Mesothelial cell of epicardium (in vitro differentiated cells): ENCODE results near the gene CACNA2D3. TPM values are rescaled to one million over a fixed set of nuclear protein-coding genes. Genes with fewer than 3 reads are reported as not detected.

Experiments
- DNase-seq, 2 experiments: peaks; one replicate each; pipeline ENCODE4 v3.0.0; 2021; ENCODE audit warnings: low spot score in 2 of 2; ENCODE audit not compliant: unreplicated experiment in 2 of 2
- H3K27ac Mint-ChIP-seq: 2 replicates; pipeline ENCODE4 v1.8.0; 2021; ENCODE audit warnings: mixed read lengths
- H3K27me3 Mint-ChIP-seq: 2 replicates; pipeline ENCODE4 v1.8.0; 2021; ENCODE audit warnings: low read depth, mixed read lengths
- H3K36me3 Mint-ChIP-seq: 2 replicates; pipeline ENCODE4 v1.8.0; 2021; ENCODE audit warnings: mixed read lengths
- H3K4me1 Mint-ChIP-seq: 2 replicates; pipeline ENCODE4 v1.8.0; 2021; ENCODE audit warnings: mixed read lengths
- H3K4me3 Mint-ChIP-seq: 2 replicates; pipeline ENCODE4 v1.8.0; 2021; ENCODE audit warnings: mild to moderate bottlenecking, moderate library complexity, mixed read lengths
- H3K9me3 Mint-ChIP-seq: 2 replicates; pipeline ENCODE4 v1.8.0; 2021; ENCODE audit warnings: mixed read lengths
- CTCF ChIP-seq: fragments of 200-600 bp; sonication (generic); IDR thresholded peaks from one replicate; pipeline ENCODE4 v1.5.0; 2021; ENCODE audit warnings: antibody characterized with exemption; ENCODE audit not compliant: unreplicated experiment
- total RNA-seq: library from RNA; stranded (reverse); gene quantifications from 3 replicates; pipeline ENCODE4 v1.2.1, GENCODE V29; 2021

The CACNA2D3 gene
- total RNA-seq, 1 donor from 2014 or later, result 2.3 TPM

DNA sequence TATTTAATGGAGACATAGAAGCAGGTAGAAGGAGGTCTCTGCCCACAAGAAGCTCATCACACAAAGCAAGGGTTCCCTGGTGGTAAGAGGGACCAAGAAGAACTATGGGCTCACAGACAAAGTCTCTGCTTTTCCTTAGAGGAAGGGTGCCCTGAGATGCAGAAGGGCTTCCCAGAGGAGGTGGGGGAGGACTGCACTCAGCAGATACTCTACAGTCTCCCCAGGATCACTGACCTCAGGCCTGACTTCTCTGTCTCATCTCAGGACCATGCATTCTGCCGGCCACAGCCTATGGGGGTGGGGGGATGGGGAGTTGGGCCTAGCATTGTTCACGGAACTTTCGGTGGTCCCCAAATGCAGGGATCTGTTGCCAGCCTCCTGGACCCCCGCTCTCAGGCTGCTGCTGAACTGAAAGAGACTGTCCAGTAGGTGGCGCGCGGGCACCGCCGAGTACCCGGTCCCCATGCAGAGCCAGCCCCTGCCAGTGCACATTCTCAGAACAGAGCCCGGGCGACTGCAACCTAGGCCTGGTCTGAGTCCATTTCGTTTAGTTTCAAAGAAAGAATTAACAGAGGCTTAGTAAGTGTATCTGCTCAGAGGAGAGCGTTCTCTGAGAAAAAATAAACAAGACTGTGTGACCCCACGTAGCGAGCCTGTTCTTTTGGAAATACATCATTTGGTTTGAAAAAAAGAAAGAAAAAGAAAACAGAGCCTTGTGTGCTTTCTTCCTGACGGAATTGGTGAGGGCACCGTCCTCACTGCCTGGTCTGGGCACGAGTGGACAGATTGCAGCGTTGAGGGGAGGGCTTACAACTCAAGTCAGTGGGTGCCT is 731.4 kb downstream of the CACNA2D3 start:
- Mint-ChIP-seq H3K9me3 (no peaks in the 10 kb centered on the region), H3K4me1 (peaks cover 23% of the 10 kb centered on the region), H3K27ac (no peak overlapping the region), H3K27me3 (peaks cover 47% of the 10 kb centered on the region), H3K4me3 (no peak overlapping the region), H3K36me3 (no peaks in the 10 kb centered on the region)
- peak; percentile 96 for TF ChIP-seq CTCF
- peak; percentile 82 to 90 for DNase-seq

DNA sequence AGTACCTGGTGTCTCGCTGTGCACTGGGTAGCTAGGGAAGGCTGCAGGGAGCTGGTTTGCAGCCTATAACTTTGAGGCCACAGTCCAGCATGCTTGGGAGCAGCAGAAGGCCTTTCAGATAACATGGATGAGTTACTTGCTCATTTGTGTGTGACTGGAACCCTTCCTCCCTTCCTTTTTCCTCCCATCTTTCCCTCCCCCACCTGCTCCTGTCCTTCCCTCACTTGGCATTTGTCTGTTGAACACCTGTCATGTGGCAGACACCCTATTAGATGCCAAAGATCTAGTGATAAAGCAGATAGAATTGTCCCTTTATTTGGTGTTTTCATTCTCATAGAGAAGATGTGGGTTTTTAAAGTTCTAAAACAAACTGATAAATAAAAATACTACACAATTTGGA is 733.9 kb downstream of the CACNA2D3 start:
- Mint-ChIP-seq H3K27me3 (peaks cover 22% of the 10 kb centered on the region), H3K27ac (no peak overlapping the region), H3K4me1 (peaks cover 27% of the 10 kb centered on the region), H3K4me3 (no peak overlapping the region), H3K9me3 (no peaks in the 10 kb centered on the region), H3K36me3 (no peaks in the 10 kb centered on the region)
- no peak for TF ChIP-seq CTCF
- DNase-seq, result no peak

DNA sequence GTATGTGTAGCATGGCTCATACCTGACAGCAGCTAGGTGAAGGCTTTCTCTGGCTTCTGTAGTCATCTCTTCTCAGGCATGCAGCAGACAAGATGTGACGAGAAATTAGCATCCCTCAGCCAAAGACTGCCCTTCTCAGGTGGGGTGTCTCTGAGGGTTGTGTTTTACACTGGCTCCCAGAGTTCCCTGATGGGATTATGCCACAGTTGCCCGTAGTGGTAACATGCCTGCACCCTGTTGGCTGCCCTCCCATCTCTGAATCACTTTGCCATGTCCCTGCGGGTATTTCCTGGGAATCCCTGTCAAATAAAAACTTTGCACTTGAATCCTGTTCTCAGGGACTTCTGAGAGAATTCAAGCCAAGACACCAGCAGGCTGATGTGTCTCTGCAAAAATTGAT is 735.0 kb downstream of the CACNA2D3 start:
- peaks cover 29% of the 10 kb centered on the region for H3K4me1 Mint-ChIP-seq
- no peak for DNase-seq
- no peaks in the 10 kb centered on the region for H3K9me3 Mint-ChIP-seq
- no peaks in the 10 kb centered on the region for H3K36me3 Mint-ChIP-seq
- H3K27me3 Mint-ChIP-seq, result peaks cover 17% of the 10 kb centered on the region
- TF ChIP-seq CTCF, result no peak
- H3K27ac Mint-ChIP-seq, result no peak overlapping the region
- H3K4me3 Mint-ChIP-seq, result no peak overlapping the region

- no peak for DNase-seq
- no peaks in the 10 kb centered on the region for H3K36me3 Mint-ChIP-seq
- no peak for TF ChIP-seq CTCF
- peaks cover 36% of the 10 kb centered on the region for H3K4me1 Mint-ChIP-seq
- no peak overlapping the region for H3K27ac Mint-ChIP-seq
- peaks cover 10% of the 10 kb centered on the region for H3K27me3 Mint-ChIP-seq
- no peaks in the 10 kb centered on the region for H3K9me3 Mint-ChIP-seq
- no peak overlapping the region for H3K4me3 Mint-ChIP-seq
Measured at GRCh38 chr3:54858093-54858785, 735.9 kb downstream of the CACNA2D3 start.

DNA sequence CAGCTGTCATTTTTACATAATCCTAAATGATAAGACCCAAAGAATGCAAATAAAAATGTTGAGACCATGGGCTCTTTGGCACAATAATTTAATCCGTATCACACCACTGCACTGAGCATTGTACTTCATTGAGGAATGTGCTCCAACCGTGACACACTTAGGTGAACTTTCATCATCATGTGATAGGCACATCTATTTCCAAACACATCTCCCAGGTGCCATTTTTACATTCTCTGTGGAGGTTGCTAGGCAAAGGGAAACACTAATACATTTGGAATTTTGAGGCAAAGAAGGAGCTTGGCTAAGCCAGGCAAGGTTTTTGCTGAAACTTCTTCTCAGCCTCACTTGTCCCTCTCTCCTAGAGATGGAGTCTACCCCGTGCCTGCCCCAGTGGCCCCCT is 736.8 kb downstream of the CACNA2D3 start:
- peaks cover 3% of the 10 kb centered on the region for H3K27me3 Mint-ChIP-seq
- no peak for TF ChIP-seq CTCF
- no peaks in the 10 kb centered on the region for H3K9me3 Mint-ChIP-seq
- H3K27ac Mint-ChIP-seq, result no peak overlapping the region
- H3K36me3 Mint-ChIP-seq, result no peaks in the 10 kb centered on the region
- no peak for DNase-seq
- no peak overlapping the region for H3K4me3 Mint-ChIP-seq
- peaks cover 36% of the 10 kb centered on the region for H3K4me1 Mint-ChIP-seq
